Esophagus squamous epithelium (tissue), 5 donors: ENCODE data around the gene DOCK2. TPM values are rescaled to one million over a fixed set of nuclear protein-coding genes. Genes with fewer than 3 reads are reported as not detected.

Experiments
- DNase-seq: peaks from one replicate; lab custom pipeline; 2025; lab: John Stamatoyannopoulos, UW
- H3K27ac ChIP-seq, 4 donors: fragments of 200-600 bp; sonication (generic); one replicate each; pipeline ENCODE4 v1.5.1; 2016 to 2019; ENCODE audit warnings: mild to moderate bottlenecking in 1 of 4
- H3K27me3 ChIP-seq, 4 donors: fragments of 200-600 bp; sonication (generic); 1 replicate in 3 of 4; 2 replicates in 1 of 4; pipeline versions ENCODE4 v1.5.1 to v1.6.0; 2017 to 2021; ENCODE audit warnings: antibody characterized with exemption in 1 of 4
- H3K36me3 ChIP-seq, 3 donors: fragments of 200-600 bp; sonication (generic); one replicate each; pipeline ENCODE4 v1.5.1; 2016 to 2019
- H3K4me1 ChIP-seq, 3 donors: fragments of 200-600 bp; sonication (generic); one replicate each; pipeline ENCODE4 v1.5.1; 2017 to 2019
- H3K4me3 ChIP-seq, 4 donors: fragments of 200-600 bp; sonication (generic); 1 replicate in 3 of 4; 2 replicates in 1 of 4; pipeline ENCODE4 v1.5.1; 2016 to 2019; ENCODE audit warnings: mild to moderate bottlenecking in 2 of 4, moderate library complexity in 1 of 4
- H3K9me3 ChIP-seq, 3 donors: fragments of 200-600 bp; sonication (generic); one replicate each; pipeline ENCODE4 v1.5.1; 2016 to 2019
- POLR2A ChIP-seq, 4 donors: fragments of 450-650 bp; IDR thresholded peaks; one replicate each; pipeline ENCODE4 v1.6.1; 2017; ENCODE audit warnings: antibody characterized with exemption in 4 of 4, mild to moderate bottlenecking in 4 of 4, moderate library complexity in 3 of 4
- WGBS, 2 donors: methylation state at CpG; one replicate each; pipeline ENCODE4 v1.1.5; 2018; 5-methylcytosine and 5-hydroxymethylcytosine counted together
- intact Hi-C: fragments of 100-400 bp; cut with DNase I; formaldehyde crosslinking; loops from one replicate; pipeline ENCODE4 v1.15.0; 2022
- total RNA-seq, 4 donors: library from RNA; depleted of rRNA; stranded (reverse); fragments of >200 nt; gene quantifications; one replicate each; pipeline ENCODE4 v1.1.0, GENCODE V29; 2016
- TF ChIP-seq, protein P1 (sequence below), 6 experiments: fragments of 450-650 bp in 4 of 6; fragments of 200-600 bp in 2 of 6; sonication (generic) in 2 of 6; IDR thresholded peaks; one replicate each; pipeline ENCODE4 v1.5.1; 2016 to 2019; ENCODE audit warnings: antibody characterized with exemption in 6 of 6, mild to moderate bottlenecking in 4 of 6, moderate library complexity in 4 of 6
- donor health status: DM: yes; HTN: yes; CAD: no.

DOCK2 gene
- total RNA-seq, 4 donors from 2014 or later = 4.1 to 14.5 (median 10.0) TPM

DNA sequence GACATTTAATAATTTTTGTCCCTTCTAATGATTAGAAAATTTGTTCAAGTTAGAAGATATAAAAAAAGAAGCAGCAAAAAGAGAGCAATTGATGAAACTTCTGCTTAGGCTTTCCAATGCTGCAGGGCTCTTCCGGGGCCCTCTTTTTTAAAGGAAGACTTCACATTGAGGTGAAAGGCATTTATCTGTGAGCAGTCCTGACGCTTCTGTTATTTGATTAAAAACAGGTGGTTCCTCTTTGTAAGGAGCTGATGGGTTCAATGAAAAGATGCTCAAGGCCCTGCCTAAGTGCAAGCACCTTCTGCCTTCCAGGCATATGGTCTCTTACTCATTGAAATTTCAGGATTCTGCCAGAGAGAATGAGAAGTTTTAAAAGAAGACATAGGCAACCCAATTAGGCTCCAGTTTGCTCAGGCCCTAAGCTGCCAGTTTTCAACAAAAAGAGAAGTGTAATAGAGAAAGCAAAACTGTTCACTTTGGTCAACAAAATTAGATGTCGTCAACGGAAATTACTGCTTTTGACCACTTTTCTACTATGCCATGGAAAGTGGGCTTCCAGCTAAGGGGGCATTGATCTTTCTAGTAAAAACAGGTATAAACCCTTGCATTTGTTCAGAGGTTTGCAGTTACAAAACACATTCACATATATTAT, 243.1 kb downstream of the DOCK2 start:
- Histone ChIP-seq H3K27me3 (no peaks in the 10 kb centered on the region), H3K36me3 (no peaks in the 10 kb centered on the region), H3K9me3 (no peaks in the 10 kb centered on the region), H3K4me3 (no peak overlapping the region), H3K4me1 (peaks cover 0 to 2% (median 0%) of the 10 kb centered on the region in 3 donors), H3K27ac (no peak overlapping the region)
- 40 to 70% methylated on average over 4 of the region's 4 CpGs for WGBS, 2 donors
- DNase-seq = no peak
- intact Hi-C loops = no loop called here
- TF ChIP-seq, protein P1, sequence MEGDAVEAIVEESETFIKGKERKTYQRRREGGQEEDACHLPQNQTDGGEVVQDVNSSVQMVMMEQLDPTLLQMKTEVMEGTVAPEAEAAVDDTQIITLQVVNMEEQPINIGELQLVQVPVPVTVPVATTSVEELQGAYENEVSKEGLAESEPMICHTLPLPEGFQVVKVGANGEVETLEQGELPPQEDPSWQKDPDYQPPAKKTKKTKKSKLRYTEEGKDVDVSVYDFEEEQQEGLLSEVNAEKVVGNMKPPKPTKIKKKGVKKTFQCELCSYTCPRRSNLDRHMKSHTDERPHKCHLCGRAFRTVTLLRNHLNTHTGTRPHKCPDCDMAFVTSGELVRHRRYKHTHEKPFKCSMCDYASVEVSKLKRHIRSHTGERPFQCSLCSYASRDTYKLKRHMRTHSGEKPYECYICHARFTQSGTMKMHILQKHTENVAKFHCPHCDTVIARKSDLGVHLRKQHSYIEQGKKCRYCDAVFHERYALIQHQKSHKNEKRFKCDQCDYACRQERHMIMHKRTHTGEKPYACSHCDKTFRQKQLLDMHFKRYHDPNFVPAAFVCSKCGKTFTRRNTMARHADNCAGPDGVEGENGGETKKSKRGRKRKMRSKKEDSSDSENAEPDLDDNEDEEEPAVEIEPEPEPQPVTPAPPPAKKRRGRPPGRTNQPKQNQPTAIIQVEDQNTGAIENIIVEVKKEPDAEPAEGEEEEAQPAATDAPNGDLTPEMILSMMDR (IDR thresholded peaks at IDR 0.05) = no peak
- no peak for TF ChIP-seq POLR2A (IDR thresholded peaks at IDR 0.05)

DNA sequence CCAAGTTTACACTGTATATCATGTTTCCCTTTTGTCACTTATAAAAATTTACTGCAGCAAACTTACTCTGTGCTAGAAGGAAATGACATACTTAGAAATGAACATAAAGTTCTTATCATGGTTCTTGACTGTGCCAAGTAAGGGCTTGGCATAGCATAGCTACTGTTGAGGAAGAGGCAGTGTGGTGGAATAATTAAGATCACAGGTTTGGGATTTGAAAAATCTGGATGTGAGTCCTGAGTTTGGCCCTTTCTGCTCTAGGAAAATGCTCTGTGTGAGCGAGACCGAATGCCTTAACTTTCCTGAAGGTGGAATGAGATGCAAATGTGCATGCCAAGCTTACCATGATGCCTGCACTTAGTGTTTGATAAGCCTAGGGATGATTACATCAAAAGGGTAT, 243.7 kb downstream of the DOCK2 start:
- no peak for DNase-seq
- H3K36me3 ChIP-seq = no peaks in the 10 kb centered on the region
- intact Hi-C loops = no loop called here
- H3K4me3 ChIP-seq = no peak overlapping the region
- TF ChIP-seq POLR2A (IDR thresholded peaks at IDR 0.05) = no peak
- TF ChIP-seq, protein P1 (IDR thresholded peaks at IDR 0.05) = no peak
- no peaks in the 10 kb centered on the region for H3K27me3 ChIP-seq
- no peaks in the 10 kb centered on the region for H3K9me3 ChIP-seq
- H3K4me1 ChIP-seq = peaks cover 0 to 2% (median 0%) of the 10 kb centered on the region in 3 donors
- 94 to 97% methylated on average over 2 of the region's 2 CpGs for whole genome bisulfite sequencing, 2 donors
- H3K27ac ChIP-seq = no peak overlapping the region

DNA sequence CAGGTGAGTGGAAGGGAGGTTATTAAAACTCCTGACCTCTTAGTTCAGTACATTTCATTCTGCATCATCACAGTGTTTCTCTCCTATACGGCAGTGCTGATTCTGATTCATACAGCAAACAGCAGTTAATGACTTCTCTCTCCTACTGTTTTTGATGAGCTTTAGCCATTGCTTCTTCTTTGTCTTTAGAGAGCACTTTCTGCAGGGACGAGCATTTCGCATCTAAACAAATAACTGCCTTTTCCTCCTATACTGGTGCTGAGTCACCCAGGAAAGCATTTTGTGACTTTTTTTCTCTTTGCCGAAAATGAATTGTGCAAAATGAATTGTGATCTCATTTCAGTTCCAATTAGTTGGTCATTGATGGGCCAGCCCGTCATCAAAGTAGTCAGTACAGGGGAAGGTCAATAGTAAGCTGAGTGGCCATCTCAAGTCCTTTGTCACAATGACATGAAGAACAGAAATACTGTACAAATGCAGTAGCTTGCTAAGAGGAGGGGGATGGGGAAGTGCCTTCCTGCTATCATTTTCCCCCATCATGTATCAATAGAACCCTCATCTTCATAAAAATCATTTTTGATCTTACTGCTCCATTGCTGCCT, 244.7 kb downstream of the DOCK2 start:
- no peak for TF ChIP-seq POLR2A (IDR thresholded peaks at IDR 0.05)
- TF ChIP-seq, protein P1 (IDR thresholded peaks at IDR 0.05) = no peak
- Histone ChIP-seq H3K27me3 (no peaks in the 10 kb centered on the region), H3K36me3 (no peaks in the 10 kb centered on the region), H3K27ac (no peak overlapping the region), H3K4me1 (no peaks in the 10 kb centered on the region), H3K4me3 (no peak overlapping the region), H3K9me3 (no peaks in the 10 kb centered on the region)
- intact Hi-C loops = no loop called here
- DNase-seq = no peak
- 56 to 82% methylated on average over 4 to 5 of the region's 5 CpGs for WGBS, 2 donors

DNA sequence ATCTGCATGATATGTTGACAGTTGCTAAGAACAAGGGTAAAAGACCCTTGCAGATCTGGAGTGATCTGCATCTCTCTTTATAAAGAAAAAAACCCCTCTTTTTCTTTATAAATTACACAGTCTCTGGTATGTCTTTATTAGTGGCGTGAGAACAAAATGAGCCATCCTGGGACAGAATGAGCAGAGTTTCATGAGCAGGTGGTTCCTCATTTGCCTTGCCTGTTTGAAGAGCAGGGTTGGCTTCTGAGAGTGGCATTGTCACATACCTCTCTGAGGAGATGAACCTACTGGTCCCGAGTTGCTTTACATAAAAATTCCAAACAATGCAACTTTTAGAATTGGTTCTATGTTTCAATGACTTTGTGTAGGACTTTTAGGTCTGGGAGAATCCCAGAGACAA, 249.0 kb downstream of the DOCK2 start:
- no peaks in the 10 kb centered on the region for H3K4me1 ChIP-seq
- intact Hi-C loops = no loop called here
- H3K9me3 ChIP-seq = no peaks in the 10 kb centered on the region
- H3K4me3 ChIP-seq = no peak overlapping the region
- no peak for TF ChIP-seq POLR2A (IDR thresholded peaks at IDR 0.05)
- TF ChIP-seq, protein P1 (IDR thresholded peaks at IDR 0.05) = no peak
- no peak overlapping the region for H3K27ac ChIP-seq
- DNase-seq = no peak
- H3K36me3 ChIP-seq = no peaks in the 10 kb centered on the region
- 74 to 78% methylated on average over 2 of the region's 2 CpGs for WGBS, 2 donors
- no peaks in the 10 kb centered on the region for H3K27me3 ChIP-seq

DNA sequence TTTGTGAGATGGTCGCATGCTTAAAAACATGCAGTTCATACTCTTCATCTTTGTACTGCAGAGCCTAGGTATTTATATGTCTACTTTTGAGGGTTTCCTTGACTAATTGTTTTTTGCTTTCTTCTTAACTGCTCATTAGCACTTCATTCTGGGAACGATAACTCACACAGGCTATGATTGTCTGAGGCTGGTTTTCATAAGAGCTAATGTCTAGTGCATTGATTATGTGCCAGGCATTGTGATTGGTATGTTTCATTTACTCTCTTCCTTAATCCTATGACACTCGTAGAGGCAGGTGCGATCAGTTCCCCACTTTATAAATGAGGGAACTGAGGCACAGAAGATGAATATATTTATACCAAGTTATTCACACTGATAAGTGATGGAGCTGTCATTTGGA, 249.6 kb downstream of the DOCK2 start:
- Histone ChIP-seq H3K27me3 (no peaks in the 10 kb centered on the region), H3K36me3 (no peaks in the 10 kb centered on the region), H3K4me3 (no peak overlapping the region), H3K4me1 (no peaks in the 10 kb centered on the region), H3K27ac (no peak overlapping the region), H3K9me3 (no peaks in the 10 kb centered on the region)
- DNase-seq = no peak
- intact Hi-C loops = no loop called here
- WGBS, 2 donors = 91 to 94% methylated on average over 4 of the region's 4 CpGs
- TF ChIP-seq, protein P1 (IDR thresholded peaks at IDR 0.05) = no peak
- no peak for TF ChIP-seq POLR2A (IDR thresholded peaks at IDR 0.05)
